DND-41 (cell line): ENCODE results near the gene XKR3.
"Not testable (repeated sequence)": the region's sequence is repeated elsewhere in the genome, so short reads cannot be mapped to it uniquely, and the experiment has no call there.

Source experiments
- EZH2 ChIP-seq: IDR thresholded peaks from 3 replicates; pipeline ENCODE4 v1.6.1; 2012; ENCODE audit warnings: borderline replicate concordance, low read depth, mild to moderate bottlenecking, moderate library complexity, low read length, inconsistent platforms; ENCODE audit not compliant: severe bottlenecking
- TF ChIP-seq, protein P1 (sequence below): IDR thresholded peaks from 2 replicates; pipeline ENCODE4 v1.5.1; 2012; ENCODE audit warnings: borderline replicate concordance, low read length, moderate library complexity, mild to moderate bottlenecking; ENCODE audit not compliant: poor library complexity, severe bottlenecking; ENCODE audit errors: extremely low read depth

GRCh38 chr22:16749282-16749681 is 75.9 kb downstream of the XKR3 start:
- TF ChIP-seq, protein P1, sequence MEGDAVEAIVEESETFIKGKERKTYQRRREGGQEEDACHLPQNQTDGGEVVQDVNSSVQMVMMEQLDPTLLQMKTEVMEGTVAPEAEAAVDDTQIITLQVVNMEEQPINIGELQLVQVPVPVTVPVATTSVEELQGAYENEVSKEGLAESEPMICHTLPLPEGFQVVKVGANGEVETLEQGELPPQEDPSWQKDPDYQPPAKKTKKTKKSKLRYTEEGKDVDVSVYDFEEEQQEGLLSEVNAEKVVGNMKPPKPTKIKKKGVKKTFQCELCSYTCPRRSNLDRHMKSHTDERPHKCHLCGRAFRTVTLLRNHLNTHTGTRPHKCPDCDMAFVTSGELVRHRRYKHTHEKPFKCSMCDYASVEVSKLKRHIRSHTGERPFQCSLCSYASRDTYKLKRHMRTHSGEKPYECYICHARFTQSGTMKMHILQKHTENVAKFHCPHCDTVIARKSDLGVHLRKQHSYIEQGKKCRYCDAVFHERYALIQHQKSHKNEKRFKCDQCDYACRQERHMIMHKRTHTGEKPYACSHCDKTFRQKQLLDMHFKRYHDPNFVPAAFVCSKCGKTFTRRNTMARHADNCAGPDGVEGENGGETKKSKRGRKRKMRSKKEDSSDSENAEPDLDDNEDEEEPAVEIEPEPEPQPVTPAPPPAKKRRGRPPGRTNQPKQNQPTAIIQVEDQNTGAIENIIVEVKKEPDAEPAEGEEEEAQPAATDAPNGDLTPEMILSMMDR: not testable (repeated sequence)
- TF ChIP-seq EZH2: not testable (repeated sequence)
